GM12878 (cell line): ENCODE results near the gene LIN54. TPM values are rescaled to one million over a fixed set of nuclear protein-coding genes. Genes with fewer than 3 reads are reported as not detected.

Experiments used
- ATAC-seq: fragments of 200-7000 bp; cut with Tn5 transposase; 3 replicates; pipeline ENCODE4 v1.9.1; 2020; ENCODE audit warnings: mild to moderate bottlenecking, moderate library complexity
- BruUV-seq: library from RNA; stranded (reverse); fragments of 400-500 nt; replicated peaks from 2 replicates; lab custom pipeline; 2021; lab: Mats Ljungman, UMichigan
- CTCF ChIA-PET: fragments of 300-600 bp; sonication (Branson Sonifier 250); formaldehyde crosslinking; extraction: SDS; loops from one replicate; lab custom pipeline; 2021; ENCODE audit warnings: inconsistent platforms; lab: Yijun Ruan, JAX
- POLR2A ChIA-PET: fragments of 350-600 bp; formaldehyde crosslinking; extraction: SDS; loops from one replicate; lab custom pipeline; 2021; ENCODE audit warnings: inconsistent platforms; lab: Charles Lee
- RAD21 ChIA-PET: fragments of 300-600 bp; sonication (Branson Sonifier 250); formaldehyde crosslinking; loops from one replicate; lab custom pipeline; 2023; ENCODE audit warnings: antibody characterized with exemption; ENCODE audit not compliant: unreplicated experiment; lab: Charles Lee
- SMC1A ChIA-PET: fragments of 300-600 bp; sonication (Branson Sonifier 250); formaldehyde crosslinking; loops from one replicate; lab custom pipeline; 2023; ENCODE audit not compliant: unreplicated experiment, uncharacterized antibody; lab: Charles Lee
- DNase-seq: peaks from one replicate; pipeline ENCODE4 v3.0.0-alpha.2; 2011; ENCODE audit warnings: low read depth, low spot score
- FAIRE-seq: peaks from 3 replicates; lab custom pipeline; 2011; peaks lifted over from hg19 to GRCh38; lab: Jason Lieb, UNC
- H2AFZ ChIP-seq: 2 replicates; pipeline ENCODE4 v1.6.0; 2011; ENCODE audit warnings: low read depth, low read length, control low read depth; ENCODE audit not compliant: control insufficient read depth
- H3K27ac ChIP-seq: 2 replicates; pipeline ENCODE4 v1.5.1; 2011; ENCODE audit warnings: control low read depth; ENCODE audit not compliant: control insufficient read depth, insufficient read depth
- H3K27me3 ChIP-seq, 2 experiments: replicated peaks in 1 of 2; 2 replicates each; pipeline versions ENCODE4 v1.6.0 to v1.6.1; 2011; ENCODE audit warnings: low read length in 1 of 2; ENCODE audit not compliant: control insufficient read depth in 2 of 2, insufficient read depth in 2 of 2
- H3K36me3 ChIP-seq, 2 experiments: 2 replicates each; pipeline ENCODE4 v1.5.1; 2011; ENCODE audit warnings: low read length in 1 of 2; ENCODE audit not compliant: control insufficient read depth in 2 of 2, insufficient read depth in 2 of 2
- H3K4me1 ChIP-seq: 2 replicates; pipeline ENCODE4 v1.6.1; 2011; ENCODE audit warnings: mild to moderate bottlenecking, low read length, moderate library complexity, mixed read lengths; ENCODE audit not compliant: control insufficient read depth, insufficient read depth
- H3K4me2 ChIP-seq: 2 replicates; pipeline ENCODE4 v1.6.0; 2011; ENCODE audit warnings: control low read depth; ENCODE audit not compliant: control insufficient read depth, insufficient read depth
- H3K4me3 ChIP-seq: fragments of 200-600 bp; sonication (generic); 2 replicates; pipeline ENCODE4 v1.5.1; 2016
- H3K79me2 ChIP-seq: 2 replicates; pipeline ENCODE4 v1.6.0; 2011; ENCODE audit warnings: low read length; ENCODE audit not compliant: control insufficient read depth, insufficient read depth
- H3K9ac ChIP-seq: 2 replicates; pipeline ENCODE4 v1.8.0; 2011; ENCODE audit warnings: low read length, control low read depth, mixed read lengths; ENCODE audit not compliant: control insufficient read depth, insufficient read depth
- H3K9me3 ChIP-seq: replicated peaks from 3 replicates; pipeline ENCODE4 v1.5.1; 2011; ENCODE audit warnings: mild to moderate bottlenecking, low read length; ENCODE audit not compliant: control insufficient read depth, insufficient read depth
- H4K20me1 ChIP-seq: 2 replicates; pipeline ENCODE4 v1.6.0; 2011; ENCODE audit not compliant: control insufficient read depth, insufficient read depth
- ASH2L ChIP-seq: fragments of 300-600, 200-600 bp; sonication (generic); IDR thresholded peaks from 2 replicates; pipeline ENCODE4 v1.6.1; 2017; ENCODE audit warnings: low read depth, mild to moderate bottlenecking, borderline replicate concordance
- BMI1 ChIP-seq: fragments of 450-650 bp; IDR thresholded peaks from 2 replicates; pipeline ENCODE4 v1.6.1; 2016; ENCODE audit warnings: mild to moderate bottlenecking, moderate library complexity, borderline replicate concordance
- BRCA1 ChIP-seq: IDR thresholded peaks from 2 replicates; pipeline ENCODE4 v1.6.1; 2011; ENCODE audit warnings: low read depth, low read length, improper control_type of control experiment
- DPF2 ChIP-seq: fragments of 450-650 bp; IDR thresholded peaks from 2 replicates; pipeline ENCODE4 v1.6.1; 2017; ENCODE audit warnings: mild to moderate bottlenecking
- ESRRA ChIP-seq: IDR thresholded peaks from 2 replicates; pipeline ENCODE4 v1.6.1; 2012; ENCODE audit warnings: mild to moderate bottlenecking, low read length, improper control_type of control experiment
- FOS ChIP-seq: IDR thresholded peaks from 3 replicates; pipeline ENCODE4 v1.6.1; 2011; ENCODE audit warnings: borderline replicate concordance; ENCODE audit not compliant: insufficient read length; ENCODE audit errors: extremely low read depth
- NFIC ChIP-seq: IDR thresholded peaks from 2 replicates; pipeline ENCODE4 v1.6.1; 2012; ENCODE audit warnings: low read depth, mild to moderate bottlenecking, inconsistent platforms, low read length, moderate library complexity
- NFXL1 ChIP-seq: fragments of 450-650 bp; IDR thresholded peaks from 2 replicates; pipeline ENCODE4 v1.6.1; 2017; ENCODE audit warnings: antibody characterized with exemption, mild to moderate bottlenecking, borderline replicate concordance
- PAX5 ChIP-seq: IDR thresholded peaks from 2 replicates; pipeline ENCODE4 v1.6.1; 2011; ENCODE audit warnings: low read depth, low read length, borderline replicate concordance
- RAD51 ChIP-seq: fragments of 450-650 bp; IDR thresholded peaks from 2 replicates; pipeline ENCODE4 v1.6.1; 2016; ENCODE audit warnings: moderate library complexity, mild to moderate bottlenecking, inconsistent platforms
- SUPT20H ChIP-seq: IDR thresholded peaks from 2 replicates; pipeline ENCODE4 v1.6.1; 2011; ENCODE audit warnings: low read depth, mild to moderate bottlenecking, low read length, moderate library complexity, borderline replicate concordance; ENCODE audit not compliant: control insufficient read depth
- TCF12 ChIP-seq: IDR thresholded peaks from 2 replicates; pipeline ENCODE4 v1.6.1; 2011; ENCODE audit warnings: low read depth, mild to moderate bottlenecking, low read length
- TCF3 ChIP-seq: IDR thresholded peaks from 2 replicates; pipeline ENCODE4 v1.6.1; 2012; ENCODE audit warnings: low read depth, mild to moderate bottlenecking, low read length, borderline replicate concordance; ENCODE audit not compliant: insufficient read depth
- YBX1 ChIP-seq: fragments of 450-650 bp; IDR thresholded peaks from 2 replicates; pipeline ENCODE4 v1.6.1; 2016; ENCODE audit warnings: antibody characterized with exemption
- ZNF207 ChIP-seq: fragments of 450-650 bp; IDR thresholded peaks from 2 replicates; pipeline ENCODE4 v1.6.1; 2014; ENCODE audit warnings: antibody characterized with exemption, mild to moderate bottlenecking, borderline replicate concordance
- ZNF24 ChIP-seq: fragments of 450-650 bp; IDR thresholded peaks from 2 replicates; pipeline ENCODE4 v1.6.1; 2017; ENCODE audit warnings: antibody characterized with exemption, mild to moderate bottlenecking
- ZNF274 ChIP-seq: IDR thresholded peaks from one replicate; pipeline ENCODE4 v1.8.0; 2011; ENCODE audit not compliant: insufficient read length, insufficient read depth
- WGBS: methylation state at CpG from one replicate; pipeline ENCODE4 v1.1.6; 2016; ENCODE audit warnings: low lambda C conversion rate; ENCODE audit not compliant: insufficient replicate concordance, insufficient coverage; ENCODE audit errors: missing lambda C conversion rate; 5-methylcytosine and 5-hydroxymethylcytosine counted together
- in situ Hi-C: fragments of 300-500 bp; cut with MboI; formaldehyde crosslinking; loops from 9 replicates; pipeline ENCODE4 v1.14.3; 2018; ENCODE audit warnings: mixed read lengths
- intact Hi-C: fragments of 100-400 bp; cut with micrococcal nuclease; formaldehyde crosslinking; loops from one replicate; pipeline ENCODE4 v1.14.2; 2022; ENCODE audit not compliant: unreplicated experiment
- polyA plus RNA-seq, 11 experiments: library from polyadenylated mRNA; depleted of rRNA in 4 of 11; unstranded in 6 of 11; stranded (reverse) in 5 of 11; fragments of >200 nt; fragmentation: Nextera tagmentation in 4 of 11; fragmentation: Illumina TruSeq in 1 of 11; extraction: Ambion mirVana in 4 of 11; extraction: Trizol in 1 of 11; gene quantifications; 1 replicate in 1 of 11; 2 replicates in 10 of 11; pipeline versions ENCODE4 v1.2.1 to v1.2.3, GENCODE V29; 2011 to 2016; ENCODE audit warnings: inconsistent platforms in 2 of 11, missing spikeins in 2 of 11, low read depth in 1 of 11
- total RNA-seq, 4 experiments: library from RNA; depleted of rRNA in 3 of 4; stranded (reverse); fragments of >200 nt in 3 of 4; fragmentation: Illumina TruSeq in 1 of 4; extraction: Trizol in 1 of 4; gene quantifications; 2 replicates each; pipeline versions ENCODE4 v1.2.1 to v1.2.3, GENCODE V29; 2013 to 2021
- TF ChIP-seq, protein P1 (sequence below): IDR thresholded peaks from 2 replicates; pipeline ENCODE4 v1.6.1; 2011; ENCODE audit warnings: borderline replicate concordance, low read depth, mild to moderate bottlenecking, moderate library complexity, mixed read lengths, low read length; ENCODE audit not compliant: insufficient read depth; ENCODE audit errors: extremely low read length
- TF ChIP-seq, protein P2 (sequence below): IDR thresholded peaks from 2 replicates; pipeline ENCODE4 v1.6.1; 2012; ENCODE audit warnings: low read depth, low read length, improper control_type of control experiment
- TF ChIP-seq, protein P3 (sequence below): fragments of 450-650 bp; IDR thresholded peaks from 2 replicates; pipeline ENCODE4 v1.6.1; 2017; ENCODE audit warnings: mild to moderate bottlenecking, low read depth, inconsistent platforms; ENCODE audit not compliant: poor library complexity, severe bottlenecking

Gene LIN54
- total and polyA plus RNA-seq, 10 of the 15 experiments (the other 5 are each of a cell fraction or from before 2014, with no cell fraction given) = 1.5 to 20.4 (median 12.2) TPM

DNA sequence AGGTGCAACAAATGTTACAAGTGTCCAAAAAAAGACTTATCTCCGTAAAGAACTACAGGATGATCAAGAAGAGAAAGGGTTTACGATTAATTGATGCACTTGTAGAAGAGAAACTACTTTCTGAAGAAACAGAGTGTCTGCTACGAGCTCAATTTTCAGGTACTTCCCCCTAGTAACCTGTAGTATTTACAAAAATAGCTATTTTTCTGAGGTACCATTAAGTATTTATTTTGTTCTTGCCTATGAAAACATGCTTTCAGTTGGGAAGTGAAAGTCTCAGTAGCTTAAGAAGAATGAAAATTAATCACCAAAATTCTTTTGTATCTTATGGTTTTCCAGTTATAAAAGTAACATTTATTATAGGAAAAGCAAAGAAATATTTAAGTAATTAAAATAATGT lies 104.2 kb downstream of the LIN54 start (continued):
- TF ChIP-seq FOS (no peak), NFIC (peak; percentile 63; the same call in 1 of the 2 replicates)

DNA sequence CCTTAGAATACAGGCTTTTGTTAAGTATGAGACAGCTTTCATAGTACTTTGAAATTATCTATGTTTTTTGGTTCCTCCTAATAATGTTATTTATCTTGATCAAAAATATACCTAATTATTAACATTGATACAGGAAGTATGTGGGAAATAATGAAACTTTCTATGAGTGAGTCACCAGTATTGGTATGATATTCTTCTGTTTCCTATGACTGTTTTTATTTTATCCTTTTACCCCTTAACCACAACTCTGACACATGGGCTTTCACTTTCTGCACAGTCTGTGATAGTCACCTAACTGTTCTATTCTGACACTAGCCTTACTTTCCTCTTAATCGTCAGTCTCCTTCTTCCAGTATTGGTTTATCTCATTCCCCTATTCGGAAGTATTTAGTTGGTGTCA lies 105.4 kb downstream of the LIN54 start:
- BruUV-seq = no TSS peak
- ChIA-PET RAD21 (interaction anchor here (0.7 to 2.9 kb wide), 10 partner anchors 9 to 377 kb away, joined by 3 to 19 read pairs (median 4); partner anchors contain the start of genes COPS4 and LIN54), CTCF (interaction anchor here (0.5 to 1.5 kb wide), 4 partner anchors 14 to 392 kb away, joined by 3 to 5 read pairs (median 4); partner anchors contain the start of gene SEC31A), SMC1A (interaction anchor here (0.7 to 2.9 kb wide), 20 partner anchors 10 to 369 kb away, joined by 3 to 14 read pairs (median 4); partner anchors contain the start of gene LIN54), POLR2A (interaction anchor here (0.6 to 2.1 kb wide), 5 partner anchors 13 to 130 kb away, joined by 4 to 6 read pairs (median 5); partner anchors contain the start of gene COPS4)
- H3K9me3 ChIP-seq = no peaks in the 10 kb centered on the region
- H3K27me3 ChIP-seq = no peaks in the 10 kb centered on the region
- FAIRE-seq (peak; percentile 94), ATAC-seq (peak; percentile 57), DNase-seq (peak; percentile 77)
- H3K27ac ChIP-seq = peak overlapping the region; percentile 54; the same call in 1 of the 2 replicates
- WGBS = 0% methylated on average over 2 of the region's 2 CpGs
- intact Hi-C loops = no loop called here
- no peak overlapping the region; the same call in 1 of the 2 replicates for H2AFZ ChIP-seq
- peaks cover 13% of the 10 kb centered on the region for H3K79me2 ChIP-seq
- H3K4me2 ChIP-seq = peak overlapping the region; percentile 14
- H3K4me1 ChIP-seq = peaks cover 19% of the 10 kb centered on the region
- no peaks in the 10 kb centered on the region for H3K36me3 ChIP-seq
- no peak overlapping the region for H3K9ac ChIP-seq
- H4K20me1 ChIP-seq = no peaks in the 10 kb centered on the region
- in situ Hi-C loops = no loop called here
- H3K4me3 ChIP-seq = no peak overlapping the region
- TF ChIP-seq TCF3 (no peak), PAX5 (0 out of 2 replicates have a peak, but pooled peaks have one; percentile 40), DPF2 (peak; percentile 93), ZNF274 (no peak), BMI1 (peak; percentile 70; the same call in 1 of the 2 replicates), ZNF207 (no peak), YBX1 (no peak), ESRRA (no peak), TCF12 (no peak), BRCA1 (no peak), SUPT20H (no peak), RAD51 (no peak), NFXL1 (no peak), ZNF24 (peak; percentile 34; the same call in 1 of the 2 replicates), ASH2L (no peak)
- TF ChIP-seq, protein P1, sequence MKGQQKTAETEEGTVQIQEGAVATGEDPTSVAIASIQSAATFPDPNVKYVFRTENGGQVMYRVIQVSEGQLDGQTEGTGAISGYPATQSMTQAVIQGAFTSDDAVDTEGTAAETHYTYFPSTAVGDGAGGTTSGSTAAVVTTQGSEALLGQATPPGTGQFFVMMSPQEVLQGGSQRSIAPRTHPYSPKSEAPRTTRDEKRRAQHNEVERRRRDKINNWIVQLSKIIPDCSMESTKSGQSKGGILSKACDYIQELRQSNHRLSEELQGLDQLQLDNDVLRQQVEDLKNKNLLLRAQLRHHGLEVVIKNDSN = no peak
- TF ChIP-seq, protein P2, sequence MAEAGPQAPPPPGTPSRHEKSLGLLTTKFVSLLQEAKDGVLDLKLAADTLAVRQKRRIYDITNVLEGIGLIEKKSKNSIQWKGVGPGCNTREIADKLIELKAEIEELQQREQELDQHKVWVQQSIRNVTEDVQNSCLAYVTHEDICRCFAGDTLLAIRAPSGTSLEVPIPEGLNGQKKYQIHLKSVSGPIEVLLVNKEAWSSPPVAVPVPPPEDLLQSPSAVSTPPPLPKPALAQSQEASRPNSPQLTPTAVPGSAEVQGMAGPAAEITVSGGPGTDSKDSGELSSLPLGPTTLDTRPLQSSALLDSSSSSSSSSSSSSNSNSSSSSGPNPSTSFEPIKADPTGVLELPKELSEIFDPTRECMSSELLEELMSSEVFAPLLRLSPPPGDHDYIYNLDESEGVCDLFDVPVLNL = no peak
- TF ChIP-seq, protein P3, sequence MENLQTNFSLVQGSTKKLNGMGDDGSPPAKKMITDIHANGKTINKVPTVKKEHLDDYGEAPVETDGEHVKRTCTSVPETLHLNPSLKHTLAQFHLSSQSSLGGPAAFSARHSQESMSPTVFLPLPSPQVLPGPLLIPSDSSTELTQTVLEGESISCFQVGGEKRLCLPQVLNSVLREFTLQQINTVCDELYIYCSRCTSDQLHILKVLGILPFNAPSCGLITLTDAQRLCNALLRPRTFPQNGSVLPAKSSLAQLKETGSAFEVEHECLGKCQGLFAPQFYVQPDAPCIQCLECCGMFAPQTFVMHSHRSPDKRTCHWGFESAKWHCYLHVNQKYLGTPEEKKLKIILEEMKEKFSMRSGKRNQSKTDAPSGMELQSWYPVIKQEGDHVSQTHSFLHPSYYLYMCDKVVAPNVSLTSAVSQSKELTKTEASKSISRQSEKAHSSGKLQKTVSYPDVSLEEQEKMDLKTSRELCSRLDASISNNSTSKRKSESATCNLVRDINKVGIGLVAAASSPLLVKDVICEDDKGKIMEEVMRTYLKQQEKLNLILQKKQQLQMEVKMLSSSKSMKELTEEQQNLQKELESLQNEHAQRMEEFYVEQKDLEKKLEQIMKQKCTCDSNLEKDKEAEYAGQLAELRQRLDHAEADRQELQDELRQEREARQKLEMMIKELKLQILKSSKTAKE = peak; percentile 94
